Glutamatergic neuron (in vitro differentiated cells): ENCODE results near the gene KCNK13. TPM values are rescaled to one million over a fixed set of nuclear protein-coding genes. Genes with fewer than 3 reads are reported as not detected.
"Not testable (repeated sequence)": the region's sequence is repeated elsewhere in the genome, so short reads cannot be mapped to it uniquely, and the experiment has no call there.

Source experiments
- DNase-seq: peaks from one replicate; pipeline ENCODE4 v3.0.0; 2022
- H3K27ac Mint-ChIP-seq: one replicate; pipeline ENCODE4 v1.8.0; 2020; ENCODE audit warnings: mild to moderate bottlenecking, mixed read lengths, inconsistent platforms; ENCODE audit not compliant: unreplicated experiment
- H3K27me3 Mint-ChIP-seq: one replicate; pipeline ENCODE4 v1.8.0; 2020; ENCODE audit warnings: mild to moderate bottlenecking, moderate library complexity, mixed read lengths, inconsistent platforms; ENCODE audit not compliant: unreplicated experiment
- H3K36me3 Mint-ChIP-seq: one replicate; pipeline ENCODE4 v1.8.0; 2020; ENCODE audit warnings: mild to moderate bottlenecking, mixed read lengths, inconsistent platforms; ENCODE audit not compliant: unreplicated experiment
- H3K4me1 Mint-ChIP-seq: one replicate; pipeline ENCODE4 v1.8.0; 2020; ENCODE audit warnings: mild to moderate bottlenecking, low read depth, mixed read lengths, inconsistent platforms; ENCODE audit not compliant: unreplicated experiment
- H3K4me3 Mint-ChIP-seq: one replicate; pipeline ENCODE4 v1.8.0; 2020; ENCODE audit warnings: mild to moderate bottlenecking, mixed read lengths, inconsistent platforms; ENCODE audit not compliant: unreplicated experiment
- H3K9me3 Mint-ChIP-seq: one replicate; pipeline ENCODE4 v1.8.0; 2020; ENCODE audit warnings: mild to moderate bottlenecking, moderate library complexity, mixed read lengths, inconsistent platforms; ENCODE audit not compliant: unreplicated experiment
- CTCF ChIP-seq: fragments of 200-600 bp; sonication (generic); IDR thresholded peaks from one replicate; pipeline ENCODE4 v1.5.0; 2021; ENCODE audit not compliant: partially characterized antibody, unreplicated experiment
- total RNA-seq: library from RNA; stranded (reverse); fragmentation: NEBNext Ultra II Directional; extraction: Animal tissue kit (Norgen Biotek cat#: 25700); gene quantifications from one replicate; pipeline ENCODE4 v1.2.1, GENCODE V29; 2021; ENCODE audit not compliant: unreplicated experiment

KCNK13 gene
- total RNA-seq, 1 donor from 2014 or later: not detected

GRCh38 chr14:90213099-90213748 lies 151.4 kb downstream of the KCNK13 start:
- Mint-ChIP-seq H3K36me3 (peaks cover 12% of the 10 kb centered on the region), H3K4me3 (no peak overlapping the region), H3K4me1 (no peaks in the 10 kb centered on the region), H3K27ac (no peak overlapping the region), H3K9me3 (peaks cover 3% of the 10 kb centered on the region), H3K27me3 (no peaks in the 10 kb centered on the region)
- DNase-seq: no peak
- TF ChIP-seq CTCF: no peak

DNA sequence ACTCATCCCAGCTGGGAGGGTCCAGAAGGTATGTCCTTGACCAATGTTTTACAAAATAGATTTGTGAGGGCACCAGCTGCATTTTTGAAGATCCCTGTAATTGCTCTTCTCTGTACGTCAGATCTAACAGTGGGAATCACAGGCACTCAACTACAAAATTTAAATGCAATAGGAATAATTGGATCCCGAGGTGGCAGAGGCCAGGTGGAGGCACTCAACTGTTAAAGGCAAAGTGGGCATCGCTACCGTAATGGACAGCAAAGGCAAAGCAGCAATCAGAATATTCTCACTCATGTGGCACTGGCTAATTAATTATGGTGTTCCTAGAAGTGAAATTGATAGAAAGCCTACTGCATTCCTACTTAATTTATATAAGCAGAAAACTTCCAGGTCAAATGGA lies 166.7 kb downstream of the KCNK13 start:
- Mint-ChIP-seq H3K9me3 (no peaks in the 10 kb centered on the region), H3K4me3 (no peak overlapping the region), H3K27me3 (peaks cover 2% of the 10 kb centered on the region), H3K36me3 (no peaks in the 10 kb centered on the region), H3K4me1 (no peaks in the 10 kb centered on the region), H3K27ac (no peak overlapping the region)
- TF ChIP-seq CTCF: no peak
- no peak for DNase-seq

DNA sequence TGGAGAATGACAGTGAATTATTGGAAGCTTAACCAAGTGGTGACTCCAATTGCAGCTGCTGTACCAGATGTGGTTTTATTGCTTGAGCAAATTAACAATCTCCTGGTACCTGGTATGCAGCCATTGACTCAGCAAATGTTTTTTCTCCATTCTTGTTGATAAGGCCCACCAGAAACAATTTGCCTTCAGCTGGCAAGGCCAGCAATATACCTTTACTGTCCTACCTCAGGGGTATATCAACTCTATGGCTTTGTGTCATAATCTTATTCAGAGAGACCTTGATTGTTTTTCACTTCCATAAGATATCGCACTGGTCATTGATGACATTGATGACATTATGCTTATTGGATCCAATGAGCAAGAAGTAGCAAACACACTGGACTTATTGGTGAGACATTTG lies 168.1 kb downstream of the KCNK13 start:
- not testable (repeated sequence) for H3K4me3 Mint-ChIP-seq, H3K4me1 Mint-ChIP-seq, H3K27ac Mint-ChIP-seq, DNase-seq, H3K36me3 Mint-ChIP-seq, H3K27me3 Mint-ChIP-seq, H3K9me3 Mint-ChIP-seq

Other genes starting within 250 kb of the KCNK13 start
- gene EFCAB11, start 107.3 kb upstream of the KCNK13 start, total RNA-seq: 3.1 TPM
- gene TDP1, start 106.1 kb upstream of the KCNK13 start, total RNA-seq: 30.3 TPM
- gene PSMC1, start 194.6 kb downstream of the KCNK13 start, total RNA-seq: 113 TPM